ENCODE data around the gene LTBP1. TPM values are rescaled to one million over a fixed set of nuclear protein-coding genes. Genes with fewer than 3 reads are reported as not detected.
A peak's percentile ranks its signal among the peaks of the same experiment; 100 is the strongest.

LTBP1 gene
- total RNA-seq, 1 donor, result 33.7 TPM

DNA sequence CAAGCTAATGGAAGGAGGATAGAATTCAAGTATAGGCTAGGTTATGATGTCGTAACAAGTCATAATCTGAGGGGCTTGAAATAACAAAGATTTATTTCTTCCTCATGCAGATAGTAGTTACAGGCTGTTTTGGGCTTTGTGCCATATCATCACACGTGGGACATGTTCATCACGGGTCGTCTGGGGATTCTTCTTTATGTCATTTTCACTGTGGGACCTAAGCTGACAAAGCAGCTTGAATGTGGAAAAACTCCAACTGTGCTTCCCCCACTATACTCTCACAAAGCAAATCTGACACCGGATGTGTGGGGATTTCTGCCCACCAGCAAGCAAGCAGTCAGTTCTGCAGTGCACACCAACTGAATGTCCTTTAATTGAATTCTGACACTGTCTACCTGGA lies 124.8 kb downstream of the LTBP1 start:
- peak; percentile 59 for DNase-seq (ENCODE audit: low read depth)
- TF ChIP-seq, protein P1, sequence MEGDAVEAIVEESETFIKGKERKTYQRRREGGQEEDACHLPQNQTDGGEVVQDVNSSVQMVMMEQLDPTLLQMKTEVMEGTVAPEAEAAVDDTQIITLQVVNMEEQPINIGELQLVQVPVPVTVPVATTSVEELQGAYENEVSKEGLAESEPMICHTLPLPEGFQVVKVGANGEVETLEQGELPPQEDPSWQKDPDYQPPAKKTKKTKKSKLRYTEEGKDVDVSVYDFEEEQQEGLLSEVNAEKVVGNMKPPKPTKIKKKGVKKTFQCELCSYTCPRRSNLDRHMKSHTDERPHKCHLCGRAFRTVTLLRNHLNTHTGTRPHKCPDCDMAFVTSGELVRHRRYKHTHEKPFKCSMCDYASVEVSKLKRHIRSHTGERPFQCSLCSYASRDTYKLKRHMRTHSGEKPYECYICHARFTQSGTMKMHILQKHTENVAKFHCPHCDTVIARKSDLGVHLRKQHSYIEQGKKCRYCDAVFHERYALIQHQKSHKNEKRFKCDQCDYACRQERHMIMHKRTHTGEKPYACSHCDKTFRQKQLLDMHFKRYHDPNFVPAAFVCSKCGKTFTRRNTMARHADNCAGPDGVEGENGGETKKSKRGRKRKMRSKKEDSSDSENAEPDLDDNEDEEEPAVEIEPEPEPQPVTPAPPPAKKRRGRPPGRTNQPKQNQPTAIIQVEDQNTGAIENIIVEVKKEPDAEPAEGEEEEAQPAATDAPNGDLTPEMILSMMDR (IDR thresholded peaks at IDR 0.05; ENCODE audit: insufficient read depth, low read depth, low read length), result no peak
- no peak overlapping the region for H3K4me3 ChIP-seq (ENCODE audit: low read depth, low read length)

DNA sequence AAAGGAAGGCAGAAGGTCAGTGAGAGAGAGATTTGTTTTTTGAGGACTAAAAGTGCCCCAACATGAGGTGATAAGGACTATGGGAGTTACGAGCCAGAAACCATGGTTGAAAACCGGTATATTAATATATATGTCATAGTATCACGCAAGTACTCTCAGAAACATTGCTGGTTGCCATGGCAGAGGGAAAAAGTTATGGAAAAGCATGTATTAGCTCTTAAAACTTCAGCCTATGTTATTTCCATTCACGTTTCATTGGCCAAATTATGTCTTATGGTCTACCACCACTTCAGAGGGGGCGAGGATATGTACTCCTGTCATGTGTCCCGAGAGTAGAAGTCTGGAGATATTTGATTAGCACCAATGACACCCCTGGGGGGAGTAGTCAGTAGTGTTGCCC lies 125.9 kb downstream of the LTBP1 start:
- H3K4me3 ChIP-seq (ENCODE audit: low read depth, low read length), result no peak overlapping the region
- TF ChIP-seq, protein P1 (IDR thresholded peaks at IDR 0.05; ENCODE audit: insufficient read depth, low read depth, low read length), result no peak
- DNase-seq (ENCODE audit: low read depth), result no peak

DNA sequence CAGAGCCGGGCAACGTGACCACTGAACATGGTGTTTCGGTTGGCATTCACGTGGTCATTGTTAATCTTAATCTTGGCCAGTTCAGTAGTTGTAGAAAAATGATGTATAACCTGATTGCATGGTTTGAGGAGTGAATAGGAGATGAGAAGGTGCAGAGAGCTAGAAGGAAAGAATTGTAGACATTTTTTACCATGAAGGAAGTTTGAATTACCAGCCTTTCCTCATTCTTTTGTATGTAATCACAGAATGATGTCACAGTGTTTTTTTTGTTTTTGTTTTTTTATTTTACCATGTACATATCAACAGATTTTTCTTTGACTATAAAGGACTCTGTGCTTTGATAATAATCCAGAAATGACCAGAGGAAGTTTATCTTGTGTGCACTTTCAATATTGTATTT lies 126.3 kb downstream of the LTBP1 start:
- DNase-seq (ENCODE audit: low read depth), result no peak
- TF ChIP-seq, protein P1 (IDR thresholded peaks at IDR 0.05; ENCODE audit: insufficient read depth, low read depth, low read length), result no peak
- no peak overlapping the region for H3K4me3 ChIP-seq (ENCODE audit: low read depth, low read length)

DNA sequence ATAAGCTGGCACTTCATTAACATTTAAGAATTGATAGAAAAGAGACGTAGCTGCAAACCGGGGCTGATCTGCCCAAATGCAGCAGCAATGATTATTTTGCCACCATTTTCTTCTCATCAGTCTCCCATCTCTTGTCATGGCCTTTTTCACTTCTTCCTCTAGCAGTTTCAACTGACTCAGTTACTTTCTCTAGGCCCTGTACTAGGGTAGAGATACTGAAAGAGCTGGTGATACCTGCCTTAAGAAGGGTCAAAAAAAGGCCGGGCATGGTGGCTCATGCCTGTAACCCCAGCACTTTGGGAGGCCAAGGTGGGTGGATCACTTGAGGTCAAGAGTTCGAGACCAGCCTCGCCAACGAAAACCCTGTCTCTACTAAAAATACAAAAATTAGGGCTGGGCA lies 127.4 kb downstream of the LTBP1 start:
- TF ChIP-seq, protein P1 (IDR thresholded peaks at IDR 0.05; ENCODE audit: insufficient read depth, low read depth, low read length), result no peak
- no peak overlapping the region for H3K4me3 ChIP-seq (ENCODE audit: low read depth, low read length)
- DNase-seq (ENCODE audit: low read depth), result no peak

DNA sequence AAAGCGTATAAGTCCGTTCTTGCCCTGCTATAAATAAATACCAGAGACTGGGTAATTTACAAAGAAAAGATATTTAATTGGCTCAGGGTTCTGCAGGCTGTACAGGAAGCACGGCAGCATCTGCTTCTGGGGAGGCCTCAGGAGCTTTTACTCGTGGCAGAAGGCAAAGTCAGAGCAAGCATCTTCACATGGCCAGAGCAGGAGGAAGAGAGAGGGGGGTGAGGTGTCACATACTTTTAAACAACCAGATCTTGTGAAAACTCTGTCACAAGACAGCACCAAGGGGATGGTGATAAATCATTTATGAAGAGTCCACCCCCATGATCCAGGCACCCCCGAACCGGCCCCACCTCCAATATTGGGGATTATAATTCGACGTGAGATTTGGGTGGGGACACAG lies 130.6 kb downstream of the LTBP1 start:
- H3K4me3 ChIP-seq (ENCODE audit: low read depth, low read length), result no peak overlapping the region
- TF ChIP-seq, protein P1 (IDR thresholded peaks at IDR 0.05; ENCODE audit: insufficient read depth, low read depth, low read length), result no peak
- DNase-seq (ENCODE audit: low read depth), result no peak

DNA sequence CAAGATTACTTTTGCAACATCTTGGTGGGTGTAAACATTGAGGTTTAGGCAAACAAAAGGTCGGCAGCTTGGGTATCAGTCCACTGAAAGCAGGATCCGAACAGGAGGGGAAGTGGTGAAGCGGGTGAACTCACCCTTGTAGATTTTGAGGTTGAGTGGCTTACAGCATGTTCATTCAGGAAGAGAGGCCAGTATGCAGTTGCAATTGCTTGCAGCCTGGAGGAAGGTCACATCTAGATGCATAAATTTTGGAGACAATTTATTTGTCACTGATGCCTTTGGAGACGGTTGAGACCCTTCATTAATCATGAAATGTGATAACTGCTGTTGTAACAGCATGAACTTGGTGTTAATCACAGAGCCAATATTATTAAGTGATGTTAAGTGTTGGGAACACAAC lies 131.1 kb downstream of the LTBP1 start:
- TF ChIP-seq, protein P1 (IDR thresholded peaks at IDR 0.05; ENCODE audit: insufficient read depth, low read depth, low read length), result no peak
- no peak overlapping the region for H3K4me3 ChIP-seq (ENCODE audit: low read depth, low read length)
- DNase-seq (ENCODE audit: low read depth), result no peak

DNA sequence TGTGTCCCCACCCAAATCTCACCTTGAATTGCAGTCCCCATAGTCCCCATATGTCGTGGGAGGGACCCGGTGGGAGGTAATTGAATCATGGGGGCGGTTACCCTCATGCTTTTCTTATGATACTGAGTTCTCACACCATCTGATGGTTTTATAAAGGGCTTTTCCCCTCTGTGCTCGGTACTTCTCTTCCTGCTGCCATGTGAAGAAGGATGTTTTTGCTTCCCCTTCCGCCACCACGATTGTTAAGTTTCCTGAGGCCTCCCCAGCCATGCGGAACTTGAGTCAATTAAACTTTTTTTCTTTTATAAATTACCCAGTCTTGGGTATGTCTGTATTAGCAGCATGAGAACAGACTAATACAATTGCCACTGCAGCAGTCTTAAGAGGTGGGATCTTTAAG lies 134.9 kb downstream of the LTBP1 start:
- TF ChIP-seq, protein P1 (IDR thresholded peaks at IDR 0.05; ENCODE audit: insufficient read depth, low read depth, low read length), result no peak
- H3K4me3 ChIP-seq (ENCODE audit: low read depth, low read length), result no peak overlapping the region
- DNase-seq (ENCODE audit: low read depth), result no peak
